H9 (cell line): Measurements from ENCODE around the gene SNX17. TPM values are rescaled to one million over a fixed set of nuclear protein-coding genes. Genes with fewer than 3 reads are reported as not detected.

Experiments
- DNase-seq: peaks from one replicate; pipeline ENCODE4 v3.0.0-alpha.2; 2017
- H2AFZ ChIP-seq: one replicate; pipeline ENCODE4 v1.6.1; 2013; ENCODE audit warnings: mild to moderate bottlenecking, low read length, control low read depth, moderate library complexity
- H2AK5ac ChIP-seq: 2 replicates; pipeline ENCODE4 v1.6.1; 2013; ENCODE audit warnings: low read length, control low read depth, mixed read lengths; ENCODE audit not compliant: insufficient read length
- H2BK120ac ChIP-seq: one replicate; pipeline ENCODE4 v1.6.1; 2013; ENCODE audit warnings: low read depth, mild to moderate bottlenecking, low read length, control low read depth, inconsistent platforms; ENCODE audit not compliant: poor library complexity, severe bottlenecking
- H2BK12ac ChIP-seq: 2 replicates; pipeline ENCODE4 v1.6.1; 2013; ENCODE audit warnings: low read length, control low read depth, mixed read lengths, low read depth; ENCODE audit not compliant: insufficient read length
- H2BK15ac ChIP-seq: 2 replicates; pipeline ENCODE4 v1.6.1; 2013; ENCODE audit warnings: low read depth, low read length, control low read depth
- H2BK20ac ChIP-seq: one replicate; pipeline ENCODE4 v1.6.1; 2013; ENCODE audit warnings: low read depth, mild to moderate bottlenecking, low read length, control low read depth, inconsistent platforms; ENCODE audit not compliant: poor library complexity, severe bottlenecking
- H2BK5ac ChIP-seq: 2 replicates; pipeline ENCODE4 v1.6.1; 2013; ENCODE audit warnings: low read length, control low read depth, mixed read lengths; ENCODE audit not compliant: insufficient read length
- H3K14ac ChIP-seq: 2 replicates; pipeline ENCODE4 v1.6.1; 2013; ENCODE audit warnings: low read length, control low read depth; ENCODE audit not compliant: insufficient read depth
- H3K18ac ChIP-seq: 2 replicates; pipeline ENCODE4 v1.6.1; 2013; ENCODE audit warnings: low read depth, mild to moderate bottlenecking, mixed read lengths, low read length, control low read depth; ENCODE audit not compliant: insufficient read length
- H3K23ac ChIP-seq: 2 replicates; pipeline ENCODE4 v1.6.1; 2013; ENCODE audit warnings: low read length, control low read depth, mixed read lengths, low read depth; ENCODE audit not compliant: insufficient read length
- H3K23me2 ChIP-seq: 2 replicates; pipeline ENCODE4 v1.6.1; 2013; ENCODE audit warnings: low read depth, mild to moderate bottlenecking, mixed read lengths, low read length, control low read depth; ENCODE audit not compliant: insufficient read length, poor library complexity, severe bottlenecking
- H3K27ac ChIP-seq: 2 replicates; pipeline ENCODE4 v1.5.1; 2013; ENCODE audit warnings: low read length, control low read depth, mixed read lengths, low read depth; ENCODE audit not compliant: insufficient read length
- H3K27me3 ChIP-seq: 2 replicates; pipeline ENCODE4 v1.6.1; 2013; ENCODE audit warnings: low read length, control low read depth, inconsistent platforms; ENCODE audit not compliant: insufficient read depth
- H3K4ac ChIP-seq: 2 replicates; pipeline ENCODE4 v1.6.1; 2013; ENCODE audit warnings: low read depth, mild to moderate bottlenecking, control low read depth, inconsistent platforms, low read length, moderate library complexity
- H3K4me1 ChIP-seq: 2 replicates; pipeline ENCODE4 v1.6.1; 2013; ENCODE audit warnings: low read length, control low read depth, inconsistent platforms; ENCODE audit not compliant: insufficient read depth
- H3K4me2 ChIP-seq: 2 replicates; pipeline ENCODE4 v1.6.1; 2013; ENCODE audit warnings: low read length, control low read depth, mixed read lengths; ENCODE audit not compliant: insufficient read length, insufficient read depth
- H3K56ac ChIP-seq: 2 replicates; pipeline ENCODE4 v1.6.1; 2013; ENCODE audit warnings: low read depth, mild to moderate bottlenecking, mixed read lengths, low read length, control low read depth; ENCODE audit not compliant: insufficient read length
- H3K79me1 ChIP-seq: 2 replicates; pipeline ENCODE4 v1.6.1; 2013; ENCODE audit warnings: low read depth, mild to moderate bottlenecking, moderate library complexity, low read length, control low read depth, inconsistent platforms; ENCODE audit not compliant: insufficient read depth, poor library complexity, severe bottlenecking
- H3K79me2 ChIP-seq: 2 replicates; pipeline ENCODE4 v1.6.1; 2013; ENCODE audit warnings: low read length, control low read depth, inconsistent platforms; ENCODE audit not compliant: insufficient read depth
- H3K9ac ChIP-seq: 2 replicates; pipeline ENCODE4 v1.6.1; 2013; ENCODE audit warnings: low read length, control low read depth, mixed read lengths; ENCODE audit not compliant: insufficient read length; ENCODE audit errors: extremely low read depth
- H3K9me3 ChIP-seq: one replicate; pipeline ENCODE4 v1.6.1; 2013; ENCODE audit warnings: low read depth, low read length, inconsistent platforms; ENCODE audit not compliant: control insufficient read depth
- H3T11ph ChIP-seq: one replicate; pipeline ENCODE4 v1.6.1; 2013; ENCODE audit warnings: mild to moderate bottlenecking, low read length, control low read depth, inconsistent platforms
- H4K20me1 ChIP-seq: one replicate; pipeline ENCODE4 v1.6.1; 2013; ENCODE audit not compliant: control insufficient read depth, insufficient read length, insufficient read depth
- H4K5ac ChIP-seq: 2 replicates; pipeline ENCODE4 v1.6.1; 2013; ENCODE audit warnings: low read depth, mild to moderate bottlenecking, mixed read lengths, low read length, control low read depth; ENCODE audit not compliant: insufficient read length
- H4K8ac ChIP-seq: replicated peaks from 2 replicates; pipeline ENCODE4 v1.6.1; 2013; ENCODE audit warnings: low read length, control low read depth, mixed read lengths, low read depth; ENCODE audit not compliant: insufficient read length
- H4K91ac ChIP-seq: 2 replicates; pipeline ENCODE4 v1.6.1; 2013; ENCODE audit warnings: low read depth, mild to moderate bottlenecking, moderate library complexity, mixed read lengths, low read length, control low read depth; ENCODE audit not compliant: insufficient read length
- H3K27ac Mint-ChIP-seq, 3 experiments: 2 replicates in 2 of 3; 3 replicates in 1 of 3; pipeline ENCODE4 v1.8.0; 2020 to 2021; ENCODE audit warnings: mixed read lengths in 3 of 3, mild to moderate bottlenecking in 1 of 3, moderate library complexity in 1 of 3
- H3K27me3 Mint-ChIP-seq: 2 replicates; pipeline ENCODE4 v1.8.0; 2021; ENCODE audit warnings: low read depth, mild to moderate bottlenecking, moderate library complexity, mixed read lengths
- H3K36me3 Mint-ChIP-seq, 3 experiments: 2 replicates in 2 of 3; 3 replicates in 1 of 3; pipeline ENCODE4 v1.8.0; 2020 to 2021; ENCODE audit warnings: low read depth in 3 of 3, mixed read lengths in 3 of 3; ENCODE audit not compliant: insufficient read depth in 1 of 3
- H3K4me1 Mint-ChIP-seq, 2 experiments: 2 replicates each; pipeline ENCODE4 v1.8.0; 2020; ENCODE audit warnings: mixed read lengths in 2 of 2
- H3K4me3 Mint-ChIP-seq, 2 experiments: 2 replicates in 1 of 2; 3 replicates in 1 of 2; pipeline ENCODE4 v1.8.0; 2020 to 2021; ENCODE audit warnings: mild to moderate bottlenecking in 2 of 2, mixed read lengths in 2 of 2, moderate library complexity in 1 of 2
- H3K9me3 Mint-ChIP-seq, 2 experiments: 2 replicates in 1 of 2; 3 replicates in 1 of 2; pipeline ENCODE4 v1.8.0; 2020; ENCODE audit warnings: mild to moderate bottlenecking in 2 of 2, mixed read lengths in 2 of 2, moderate library complexity in 1 of 2
- CTCF ChIP-seq: fragments of 200-600 bp; sonication (generic); conservative IDR thresholded peaks from 3 replicates; pipeline ENCODE4 v1.8.0; 2021; ENCODE audit warnings: antibody characterized with exemption, mild to moderate bottlenecking
- WGBS: extraction: QIAGEN DNeasy Blood & Tissue Kit; methylation state at CpG from one replicate; pipeline ENCODE4 v1.1.7; 2013; ENCODE audit warnings: missing lambda C conversion rate, low lambda C conversion rate, mixed read lengths; ENCODE audit not compliant: insufficient read length; ENCODE audit errors: extremely low coverage; 5-methylcytosine and 5-hydroxymethylcytosine counted together
- total RNA-seq: library from RNA; stranded (reverse); gene quantifications from 2 replicates; pipeline ENCODE4 v1.2.1, GENCODE V29; 2021

Gene SNX17
- total RNA-seq, 1 experiment from 2014 or later: 81.1 TPM

- Histone ChIP-seq H3K79me1 (peaks cover 5% of the 10 kb centered on the region), H3K9ac (no peak overlapping the region), H3K4ac (no peak overlapping the region), H4K5ac (no peak overlapping the region), H3K56ac (no peak overlapping the region), H2BK20ac (no peak overlapping the region), H3K23ac (no peak overlapping the region), H2AK5ac (no peak overlapping the region), H3K4me1 (no peaks in the 10 kb centered on the region), H4K91ac (no peak overlapping the region), H3K27ac (no peak overlapping the region), H2BK15ac (no peak overlapping the region), H2AFZ (no peak overlapping the region), H3K9me3 (no peaks in the 10 kb centered on the region), H2BK5ac (no peak overlapping the region), H3K14ac (no peak overlapping the region), H3K4me2 (no peak overlapping the region), H4K8ac (no peak overlapping the region), H3K18ac (no peak overlapping the region), H2BK12ac (no peak overlapping the region), H3K79me2 (peaks cover 39% of the 10 kb centered on the region; the same call in 1 of the 2 replicates), H3T11ph (no peak overlapping the region), H2BK120ac (no peak overlapping the region), H3K27me3 (no peaks in the 10 kb centered on the region), H3K23me2 (no peaks in the 10 kb centered on the region), H4K20me1 (peaks cover 4% of the 10 kb centered on the region)
- Mint-ChIP-seq H3K27me3 (no peaks in the 10 kb centered on the region), H3K4me1 (peaks cover 0 to 8% of the 10 kb centered on the region in 2 experiments; a peak in 3 of 4 replicates), H3K9me3 (no peaks in the 10 kb centered on the region), H3K4me3 (no peak overlapping the region), H3K36me3 (peaks cover 12 to 41% (median 22%) of the 10 kb centered on the region in 3 experiments; a peak in 6 of 7 replicates), H3K27ac (0 out of 7 replicates have a peak overlapping the region, but pooled peaks of 1 of the 3 experiments have one; percentile 32)
- WGBS: no CpG with 5 or more reads among the region's 2 CpGs
- no peak for DNase-seq
- no peak for TF ChIP-seq CTCF
Observed at GRCh38 chr2:27347641-27348040, 22.8 kb upstream of the SNX17 start.
